Activated naive CD8-positive, alpha-beta T cell treated with anti-CD3 and anti-CD28 coated beads for 36 hours (primary cell): Measurements from ENCODE around the gene MAPK8IP1. TPM values are rescaled to one million over a fixed set of nuclear protein-coding genes. Genes with fewer than 3 reads are reported as not detected.
"Not testable (repeated sequence)": the region's sequence is repeated elsewhere in the genome, so short reads cannot be mapped to it uniquely, and the experiment has no call there.

Experiments used
- DNase-seq: peaks from one replicate; pipeline ENCODE4 v3.0.0; 2021
- H3K27ac Mint-ChIP-seq: one replicate; pipeline ENCODE4 v1.8.0; 2022; ENCODE audit warnings: mild to moderate bottlenecking, moderate library complexity, mixed read lengths
- H3K27me3 Mint-ChIP-seq: one replicate; pipeline ENCODE4 v1.8.0; 2022; ENCODE audit warnings: mild to moderate bottlenecking, mixed read lengths
- H3K36me3 Mint-ChIP-seq: one replicate; pipeline ENCODE4 v1.8.0; 2021; ENCODE audit warnings: mild to moderate bottlenecking, mixed read lengths
- H3K4me1 Mint-ChIP-seq: one replicate; pipeline ENCODE4 v1.8.0; 2021; ENCODE audit warnings: mixed read lengths
- H3K4me3 Mint-ChIP-seq: one replicate; pipeline ENCODE4 v1.8.0; 2022; ENCODE audit warnings: mild to moderate bottlenecking, moderate library complexity, mixed read lengths
- H3K9me3 Mint-ChIP-seq: one replicate; pipeline ENCODE4 v1.8.0; 2022; ENCODE audit warnings: mixed read lengths
- total RNA-seq, 2 experiments: library from RNA; stranded (reverse); gene quantifications; one replicate each; pipeline ENCODE4 v1.2.3, GENCODE V29; 2021

MAPK8IP1 gene
- total RNA-seq, 2 experiments from 2014 or later: 0.54 to 0.56 TPM

DNA sequence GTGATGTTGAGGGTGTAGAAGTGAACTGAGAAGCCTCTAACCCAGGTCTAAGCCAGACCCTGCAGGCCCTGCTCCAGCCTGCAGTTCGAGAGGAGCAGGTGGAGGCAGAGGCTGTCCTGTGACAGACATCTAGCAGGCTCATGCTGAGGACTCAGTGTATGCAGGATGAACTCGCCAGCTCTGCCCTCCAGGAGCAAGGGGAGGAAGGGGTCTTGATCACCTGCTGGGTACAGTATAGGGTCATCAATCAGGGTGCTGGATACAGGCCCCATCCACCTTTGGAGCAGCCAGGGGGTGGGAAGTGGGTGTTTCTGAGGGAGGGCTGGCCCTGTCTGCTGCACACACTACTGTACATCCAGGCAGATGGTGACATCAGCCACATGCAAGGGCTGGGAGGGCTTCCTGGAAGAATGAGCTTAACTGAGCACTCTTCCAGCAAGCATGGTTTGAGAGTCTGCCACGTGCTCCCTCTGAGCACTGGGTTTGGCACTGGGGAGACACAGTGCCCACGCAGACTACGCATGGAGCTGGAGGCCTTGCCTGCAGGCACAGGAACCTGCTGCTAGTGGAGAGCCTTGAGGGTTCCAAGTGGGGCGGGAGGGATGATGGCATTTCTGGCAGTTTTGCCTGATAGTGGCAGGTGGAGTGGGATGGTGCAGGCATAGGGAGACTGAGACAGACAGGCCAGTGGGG lies 9.2 kb downstream of the MAPK8IP1 start:
- Mint-ChIP-seq H3K27ac (no peak overlapping the region), H3K27me3 (peaks cover 44% of the 10 kb centered on the region), H3K36me3 (no peaks in the 10 kb centered on the region), H3K9me3 (no peaks in the 10 kb centered on the region), H3K4me3 (no peak overlapping the region), H3K4me1 (no peaks in the 10 kb centered on the region)
- DNase-seq: no peak

DNA sequence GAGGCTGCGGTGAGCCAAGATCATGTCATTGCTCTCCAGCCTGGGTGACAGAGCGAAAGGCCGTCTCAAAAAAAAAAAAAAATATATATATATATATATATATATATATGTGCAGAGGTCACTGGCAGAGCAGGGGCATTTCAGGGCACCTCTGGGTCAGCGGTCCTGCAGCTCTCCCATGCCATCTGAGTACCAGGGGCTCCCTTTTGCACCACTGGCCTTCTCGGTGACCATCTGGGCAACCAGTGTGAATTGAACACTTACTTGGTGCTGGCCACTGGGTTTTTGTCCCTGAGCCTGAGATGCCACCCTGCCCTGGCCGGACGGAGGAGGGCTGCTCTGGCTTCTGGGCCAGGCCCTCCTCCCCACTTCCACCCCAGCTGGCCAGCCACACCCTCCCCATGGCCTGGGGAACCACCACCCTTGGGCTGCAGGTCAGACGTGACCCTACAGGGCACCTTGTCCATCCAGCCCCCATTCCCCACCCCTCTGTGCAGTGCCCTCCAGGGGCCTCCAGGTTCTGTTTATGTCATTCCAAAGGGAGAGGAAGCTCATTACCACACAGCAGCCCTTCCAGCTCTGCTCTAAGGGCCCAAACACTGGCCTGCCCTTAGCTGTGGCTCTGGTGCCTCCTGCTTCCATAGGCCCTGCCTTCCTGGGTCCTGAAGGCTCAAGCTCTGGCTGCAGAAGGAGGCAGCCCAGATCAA lies 10.3 kb downstream of the MAPK8IP1 start:
- Mint-ChIP-seq H3K36me3 (no peaks in the 10 kb centered on the region), H3K27ac (no peak overlapping the region), H3K4me1 (peaks cover 2% of the 10 kb centered on the region), H3K9me3 (no peaks in the 10 kb centered on the region), H3K4me3 (no peak overlapping the region), H3K27me3 (peaks cover 45% of the 10 kb centered on the region)
- no peak for DNase-seq

DNA sequence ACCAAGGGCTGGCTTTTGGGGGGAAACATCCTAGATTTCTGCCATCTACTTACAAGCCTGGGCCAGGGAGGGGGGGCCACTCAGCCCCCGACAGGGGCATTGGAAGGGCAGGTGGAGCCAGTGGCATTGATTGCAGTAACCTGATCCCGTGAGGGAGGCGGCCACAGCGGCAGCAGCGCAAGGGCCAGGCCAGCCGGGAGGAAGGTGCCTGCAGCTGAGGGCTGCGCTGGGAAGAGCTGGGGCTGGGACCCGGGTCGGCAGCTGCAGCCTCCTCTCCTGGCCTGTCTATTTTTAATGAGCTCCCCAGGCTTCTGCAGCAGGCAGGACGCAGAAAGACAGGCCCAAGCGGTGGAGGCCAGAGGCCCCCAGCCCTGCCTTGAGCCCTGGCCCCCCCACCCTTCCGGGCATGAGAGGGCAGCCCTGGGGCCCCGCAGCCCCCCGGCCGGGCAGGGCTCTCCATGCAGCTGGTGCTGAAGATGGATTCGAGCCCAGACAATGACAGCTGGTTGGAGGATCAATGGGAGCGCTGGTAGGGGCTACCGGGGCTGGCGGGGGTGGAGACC lies 11.1 kb downstream of the MAPK8IP1 start:
- no peak for DNase-seq
- no peak overlapping the region for H3K27ac Mint-ChIP-seq
- no peak overlapping the region for H3K4me3 Mint-ChIP-seq
- peaks cover 52% of the 10 kb centered on the region for H3K27me3 Mint-ChIP-seq
- no peaks in the 10 kb centered on the region for H3K9me3 Mint-ChIP-seq
- H3K36me3 Mint-ChIP-seq: no peaks in the 10 kb centered on the region
- peaks cover 4% of the 10 kb centered on the region for H3K4me1 Mint-ChIP-seq

DNA sequence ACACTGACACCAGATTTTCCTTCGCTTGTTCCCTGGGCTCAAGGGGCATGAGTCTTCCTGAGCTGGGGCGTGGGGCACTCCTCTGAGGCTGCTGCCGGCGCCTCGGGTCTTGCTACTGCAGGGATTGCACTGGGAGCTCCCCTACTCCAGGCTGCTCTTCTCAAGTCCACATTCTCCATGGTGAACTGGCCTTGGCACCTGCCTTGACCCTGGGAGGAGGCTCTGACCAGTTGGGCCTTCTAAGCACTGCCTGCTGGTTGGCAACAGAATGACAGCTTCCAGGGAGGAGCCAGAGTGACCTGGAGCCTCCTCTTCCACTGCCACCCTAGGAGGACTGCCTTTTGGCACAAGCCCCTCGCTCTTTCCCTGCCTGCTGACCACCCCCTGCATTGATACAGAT lies 12.1 kb downstream of the MAPK8IP1 start:
- DNase-seq: no peak
- Mint-ChIP-seq H3K4me3 (no peak overlapping the region), H3K27ac (no peak overlapping the region), H3K27me3 (peaks cover 52% of the 10 kb centered on the region), H3K9me3 (no peaks in the 10 kb centered on the region), H3K36me3 (no peaks in the 10 kb centered on the region), H3K4me1 (peaks cover 4% of the 10 kb centered on the region)

DNA sequence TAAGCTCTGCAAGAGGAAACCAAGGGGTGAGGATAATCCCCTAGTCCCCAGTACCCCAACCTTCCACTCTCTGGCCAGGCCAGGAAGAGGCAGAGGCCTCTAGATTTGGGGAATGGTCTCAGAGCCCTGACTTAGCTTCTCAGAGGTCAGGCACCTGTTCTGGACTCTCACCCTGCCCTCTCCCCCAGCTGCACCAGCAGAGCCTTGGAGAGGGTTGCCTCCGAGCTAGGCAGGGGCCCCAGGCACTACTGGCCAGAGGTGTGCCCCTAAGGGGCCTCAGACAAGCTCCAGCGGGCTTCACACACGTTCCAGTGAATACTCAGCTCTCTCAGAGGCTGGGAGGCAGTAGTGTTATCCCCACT lies 13.6 kb downstream of the MAPK8IP1 start:
- no peak for DNase-seq
- H3K9me3 Mint-ChIP-seq: no peaks in the 10 kb centered on the region
- H3K36me3 Mint-ChIP-seq: no peaks in the 10 kb centered on the region
- H3K27ac Mint-ChIP-seq: no peak overlapping the region
- no peak overlapping the region for H3K4me3 Mint-ChIP-seq
- H3K27me3 Mint-ChIP-seq: peaks cover 43% of the 10 kb centered on the region
- peaks cover 4% of the 10 kb centered on the region for H3K4me1 Mint-ChIP-seq

DNA sequence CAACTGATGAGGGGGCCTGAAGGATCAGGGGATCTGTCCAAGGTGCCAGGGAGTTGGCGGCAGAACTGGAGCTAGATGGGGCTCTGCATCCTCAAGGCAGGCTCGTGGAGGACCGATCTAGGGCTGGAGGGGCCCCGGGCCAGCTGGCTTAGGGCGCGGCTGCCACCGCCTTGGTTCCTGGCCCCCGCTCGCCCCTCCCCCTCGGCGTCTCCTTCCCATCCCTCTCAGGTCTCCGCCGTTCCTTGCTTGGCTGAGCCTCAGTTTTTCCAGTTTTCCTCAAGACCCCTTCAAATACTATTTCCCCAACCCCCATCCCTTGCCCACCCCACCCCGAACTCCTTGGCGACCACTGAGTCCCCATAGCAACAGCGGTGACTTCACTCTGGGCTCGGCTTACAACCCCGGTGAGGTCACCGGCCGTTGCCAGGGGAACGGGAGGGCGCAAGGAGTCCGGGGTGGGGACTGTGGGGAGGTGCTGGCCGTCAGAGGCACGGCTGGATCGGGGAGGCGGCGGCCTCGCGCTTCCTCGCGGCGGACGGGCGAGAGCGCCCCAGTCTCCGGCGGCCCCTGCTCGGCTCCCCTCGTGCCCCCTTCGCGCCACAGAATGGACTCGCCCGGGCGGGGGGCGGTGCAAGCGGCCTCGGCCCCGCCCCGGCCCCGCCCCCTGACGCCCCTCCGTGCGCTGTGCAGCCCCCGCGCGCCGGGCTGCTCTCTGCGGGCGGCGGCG lies 14.2 kb downstream of the MAPK8IP1 start:
- Mint-ChIP-seq H3K27me3 (peaks cover 38% of the 10 kb centered on the region), H3K4me3 (peak overlapping the region; percentile 64), H3K27ac (no peak overlapping the region), H3K9me3 (no peaks in the 10 kb centered on the region), H3K4me1 (peaks cover 4% of the 10 kb centered on the region), H3K36me3 (no peaks in the 10 kb centered on the region)
- peak; percentile 84 for DNase-seq

DNA sequence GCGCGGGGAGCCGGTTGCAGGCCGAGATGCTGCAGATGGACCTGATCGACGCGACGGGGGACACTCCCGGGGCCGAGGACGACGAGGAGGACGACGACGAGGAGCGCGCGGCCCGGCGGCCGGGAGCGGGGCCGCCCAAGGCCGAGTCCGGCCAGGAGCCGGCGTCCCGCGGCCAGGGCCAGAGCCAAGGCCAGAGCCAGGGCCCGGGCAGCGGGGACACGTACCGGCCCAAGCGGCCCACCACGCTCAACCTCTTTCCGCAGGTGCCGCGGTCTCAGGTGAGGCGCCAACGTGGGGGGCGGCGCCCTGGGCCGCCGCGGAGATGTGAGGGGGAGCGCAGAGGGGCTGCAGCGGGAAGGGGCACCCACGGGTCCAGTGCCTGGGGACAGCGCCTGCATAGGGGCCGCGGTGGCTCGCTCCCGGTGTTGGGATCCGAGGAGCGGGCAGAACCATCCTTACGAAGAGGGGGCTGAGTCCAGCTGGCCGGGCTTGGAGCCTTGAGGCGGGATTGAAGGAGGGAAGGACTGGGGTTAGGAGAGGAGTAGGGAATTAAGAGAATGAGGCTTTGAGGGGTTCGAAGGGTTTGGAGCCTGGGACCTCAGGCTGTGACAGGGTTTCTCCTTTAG lies 14.8 kb downstream of the MAPK8IP1 start:
- not testable (repeated sequence) for H3K9me3 Mint-ChIP-seq, H3K4me1 Mint-ChIP-seq, H3K27ac Mint-ChIP-seq, H3K36me3 Mint-ChIP-seq, DNase-seq
- H3K4me3 Mint-ChIP-seq: peak overlapping the region; percentile 55
- peaks cover 31% of the 10 kb centered on the region for H3K27me3 Mint-ChIP-seq

DNA sequence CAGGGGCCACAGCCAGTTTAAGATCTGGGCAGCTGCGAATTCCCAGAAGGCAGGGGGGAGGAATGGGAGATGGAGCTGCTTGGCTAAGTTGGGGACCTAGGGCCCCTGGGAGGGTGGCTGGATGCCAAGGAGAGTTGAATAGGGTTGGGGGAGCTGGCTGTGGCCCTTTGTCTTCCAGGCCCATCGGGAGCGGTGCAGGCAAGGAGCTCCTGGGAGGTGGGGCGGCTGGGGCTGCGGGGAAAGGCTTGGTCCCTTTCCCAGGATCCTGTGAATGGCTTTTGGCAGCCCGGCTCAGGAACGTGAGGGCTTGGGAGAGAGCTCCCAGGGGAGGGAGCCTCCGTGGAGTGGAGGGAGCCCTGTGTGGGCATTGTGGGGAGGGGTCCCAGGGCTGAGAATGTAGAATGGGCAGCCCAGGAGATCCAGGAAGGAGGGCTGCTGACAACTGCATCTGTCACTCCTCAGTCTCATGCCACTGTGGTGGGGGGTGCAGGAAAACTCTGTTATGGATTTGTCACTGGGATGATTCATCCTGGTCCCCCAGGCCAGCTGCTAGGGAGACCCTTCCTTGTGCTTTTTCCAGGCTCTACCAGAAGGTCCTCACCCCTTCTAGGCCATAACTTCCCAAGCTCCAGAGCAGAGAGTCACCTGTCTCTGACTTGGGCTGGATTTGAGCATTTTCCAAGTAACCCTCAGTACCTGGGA lies 15.6 kb downstream of the MAPK8IP1 start:
- no peaks in the 10 kb centered on the region for H3K9me3 Mint-ChIP-seq
- peaks cover 26% of the 10 kb centered on the region for H3K27me3 Mint-ChIP-seq
- peak overlapping the region; percentile 55 for H3K4me3 Mint-ChIP-seq
- no peak overlapping the region for H3K27ac Mint-ChIP-seq
- H3K4me1 Mint-ChIP-seq: peaks cover 4% of the 10 kb centered on the region
- H3K36me3 Mint-ChIP-seq: no peaks in the 10 kb centered on the region
- DNase-seq: no peak

DNA sequence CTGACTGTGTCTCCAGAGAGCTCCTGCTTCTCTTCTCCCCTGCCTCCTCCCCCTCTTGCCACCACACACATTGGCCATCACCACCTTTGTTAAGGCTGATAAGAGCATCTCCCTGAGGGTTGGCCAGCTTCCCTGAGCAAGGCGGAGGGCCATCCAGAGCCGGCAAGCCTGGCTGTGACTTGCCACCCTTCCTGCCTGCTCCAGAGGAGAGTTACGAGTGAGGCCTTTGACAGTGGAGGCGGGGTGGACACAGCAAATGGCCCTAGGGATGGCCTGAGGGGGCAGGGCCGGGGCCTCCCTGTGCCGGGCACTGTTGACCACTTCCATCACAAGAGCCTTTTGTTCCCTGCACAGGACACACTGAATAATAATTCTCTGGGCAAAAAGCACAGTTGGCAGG lies 16.2 kb downstream of the MAPK8IP1 start:
- H3K36me3 Mint-ChIP-seq: no peaks in the 10 kb centered on the region
- DNase-seq: no peak
- H3K27me3 Mint-ChIP-seq: peaks cover 26% of the 10 kb centered on the region
- H3K9me3 Mint-ChIP-seq: no peaks in the 10 kb centered on the region
- no peak overlapping the region for H3K4me3 Mint-ChIP-seq
- H3K27ac Mint-ChIP-seq: no peak overlapping the region
- peaks cover 7% of the 10 kb centered on the region for H3K4me1 Mint-ChIP-seq

DNA sequence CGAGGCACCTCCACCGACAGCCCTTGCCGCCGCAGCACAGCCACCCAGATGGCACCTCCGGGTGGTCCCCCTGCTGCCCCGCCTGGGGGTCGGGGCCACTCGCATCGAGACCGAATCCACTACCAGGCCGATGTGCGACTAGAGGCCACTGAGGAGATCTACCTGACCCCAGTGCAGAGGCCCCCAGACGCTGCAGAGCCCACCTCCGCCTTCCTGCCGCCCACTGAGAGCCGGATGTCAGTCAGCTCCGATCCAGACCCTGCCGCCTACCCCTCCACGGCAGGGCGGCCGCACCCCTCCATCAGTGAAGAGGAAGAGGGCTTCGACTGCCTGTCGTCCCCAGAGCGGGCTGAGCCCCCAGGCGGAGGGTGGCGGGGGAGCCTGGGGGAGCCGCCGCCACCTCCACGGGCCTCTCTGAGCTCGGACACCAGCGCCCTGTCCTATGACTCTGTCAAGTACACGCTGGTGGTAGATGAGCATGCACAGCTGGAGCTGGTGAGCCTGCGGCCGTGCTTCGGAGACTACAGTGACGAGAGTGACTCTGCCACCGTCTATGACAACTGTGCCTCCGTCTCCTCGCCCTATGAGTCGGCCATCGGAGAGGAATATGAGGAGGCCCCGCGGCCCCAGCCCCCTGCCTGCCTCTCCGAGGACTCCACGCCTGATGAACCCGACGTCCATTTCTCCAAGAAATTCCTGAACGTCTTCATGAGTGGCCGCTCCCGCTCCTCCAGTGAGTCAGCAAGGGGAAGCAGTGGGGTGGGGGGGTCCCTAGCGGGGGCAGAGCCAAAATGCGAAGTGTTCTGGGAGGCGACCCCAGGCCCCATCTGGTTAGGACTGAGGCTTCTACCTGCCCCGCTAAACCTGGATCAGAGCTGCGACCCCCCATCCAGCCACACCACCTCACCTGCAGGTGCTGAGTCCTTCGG lies 17.3 kb downstream of the MAPK8IP1 start:
- Mint-ChIP-seq H3K9me3 (no peaks in the 10 kb centered on the region), H3K4me3 (no peak overlapping the region), H3K36me3 (no peaks in the 10 kb centered on the region), H3K27me3 (peaks cover 22% of the 10 kb centered on the region), H3K4me1 (peaks cover 7% of the 10 kb centered on the region), H3K27ac (no peak overlapping the region)
- DNase-seq: no peak

DNA sequence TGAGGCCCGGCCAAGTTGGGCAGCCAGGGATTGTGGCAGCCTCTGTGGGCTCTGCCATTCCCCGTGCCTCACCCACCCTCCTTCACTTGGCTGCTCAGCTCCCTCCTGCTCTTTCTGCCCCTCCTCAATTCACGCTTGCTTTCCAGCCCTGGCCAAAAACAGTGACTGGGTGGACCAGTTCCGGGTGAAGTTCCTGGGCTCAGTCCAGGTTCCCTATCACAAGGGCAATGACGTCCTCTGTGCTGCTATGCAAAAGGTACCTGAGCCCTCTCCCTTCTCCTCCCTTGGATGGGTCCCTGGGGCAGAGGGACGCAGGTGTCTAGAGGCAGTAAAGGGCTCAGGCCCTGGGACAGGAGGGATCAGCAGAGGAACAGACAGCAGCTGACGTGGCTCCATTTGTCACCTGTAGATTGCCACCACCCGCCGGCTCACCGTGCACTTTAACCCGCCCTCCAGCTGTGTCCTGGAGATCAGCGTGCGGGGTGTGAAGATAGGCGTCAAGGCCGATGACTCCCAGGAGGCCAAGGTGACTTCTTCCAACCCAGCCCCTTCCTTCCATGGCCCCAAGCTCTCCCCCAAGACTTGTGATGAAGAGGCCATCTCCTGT lies 19.0 kb downstream of the MAPK8IP1 start:
- Mint-ChIP-seq H3K27ac (no peak overlapping the region), H3K9me3 (no peaks in the 10 kb centered on the region), H3K4me3 (no peak overlapping the region), H3K27me3 (peaks cover 11% of the 10 kb centered on the region), H3K36me3 (no peaks in the 10 kb centered on the region), H3K4me1 (peaks cover 7% of the 10 kb centered on the region)
- DNase-seq: no peak

DNA sequence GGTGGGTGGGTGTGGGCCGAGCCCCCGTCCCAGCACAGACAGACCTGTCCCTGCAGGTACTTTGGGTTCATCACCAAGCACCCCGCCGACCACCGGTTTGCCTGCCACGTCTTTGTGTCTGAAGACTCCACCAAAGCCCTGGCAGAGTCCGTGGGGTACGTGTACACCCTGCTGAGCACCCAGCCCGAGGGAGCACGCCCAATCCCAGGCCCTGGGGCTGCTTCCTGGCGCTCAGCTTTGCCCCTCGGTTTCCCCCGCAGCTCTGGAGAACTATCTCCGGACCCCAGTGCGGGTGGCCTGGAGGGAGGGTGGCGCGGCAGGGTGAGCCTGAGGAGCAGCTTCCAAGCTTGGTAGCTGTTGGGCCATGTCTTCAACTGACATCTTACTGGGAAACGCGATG lies 19.6 kb downstream of the MAPK8IP1 start:
- H3K4me1 Mint-ChIP-seq: peaks cover 7% of the 10 kb centered on the region
- peaks cover 11% of the 10 kb centered on the region for H3K27me3 Mint-ChIP-seq
- H3K27ac Mint-ChIP-seq: no peak overlapping the region
- no peaks in the 10 kb centered on the region for H3K36me3 Mint-ChIP-seq
- DNase-seq: no peak
- H3K4me3 Mint-ChIP-seq: no peak overlapping the region
- H3K9me3 Mint-ChIP-seq: no peaks in the 10 kb centered on the region

DNA sequence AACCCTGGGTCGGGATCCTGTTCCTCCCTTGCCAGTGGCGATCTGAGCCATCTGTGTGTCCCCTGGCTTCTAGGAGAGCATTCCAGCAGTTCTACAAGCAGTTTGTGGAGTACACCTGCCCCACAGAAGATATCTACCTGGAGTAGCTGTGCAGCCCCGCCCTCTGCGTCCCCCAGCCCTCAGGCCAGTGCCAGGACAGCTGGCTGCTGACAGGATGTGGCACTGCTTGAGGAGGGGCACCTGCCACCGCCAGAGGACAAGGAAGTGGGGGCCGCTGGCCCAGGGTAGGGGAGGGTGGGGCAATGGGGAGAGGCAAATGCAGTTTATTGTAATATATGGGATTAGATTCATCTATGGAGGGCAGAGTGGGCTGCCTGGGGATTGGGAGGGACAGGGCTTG lies 20.1 kb downstream of the MAPK8IP1 start:
- not testable (repeated sequence) for DNase-seq, H3K27ac Mint-ChIP-seq, H3K9me3 Mint-ChIP-seq, H3K4me1 Mint-ChIP-seq, H3K36me3 Mint-ChIP-seq, H3K27me3 Mint-ChIP-seq, H3K4me3 Mint-ChIP-seq
